ENCODE results near the gene KLF11.

KLF11 gene

GRCh38 chr2:9998916-9999654 is 44.3 kb upstream of the KLF11 start:
- Histone ChIP-seq H3K4me3 (no peak overlapping the region), H3K9me3 (no peaks in the 10 kb centered on the region), H3K27me3 (no peaks in the 10 kb centered on the region), H3K27ac (peak overlapping the region in 1 of 2 donors; percentile 0), H3K36me3 (peaks cover 0 to 16% (median 0%) of the 10 kb centered on the region in 3 donors), H3K4me1 (peaks cover 0 to 29% (median 13%) of the 10 kb centered on the region in 4 donors)
- no peak for TF ChIP-seq CTCF (IDR thresholded peaks at IDR 0.05)
- intact Hi-C loops (cut with DNase I; ENCODE audit: low total_unique reads): no loop called here
- peak in 1 of 2 donors; percentile 18 for DNase-seq

GRCh38 chr2:9999693-10000092 is 43.7 kb upstream of the KLF11 start:
- Histone ChIP-seq H3K27ac (peak overlapping the region in 1 of 2 donors; percentile 0), H3K27me3 (no peaks in the 10 kb centered on the region), H3K36me3 (peaks cover 0 to 16% (median 0%) of the 10 kb centered on the region in 3 donors), H3K9me3 (no peaks in the 10 kb centered on the region), H3K4me1 (peaks cover 0 to 35% (median 17%) of the 10 kb centered on the region in 4 donors), H3K4me3 (no peak overlapping the region)
- intact Hi-C loops (cut with DNase I; ENCODE audit: low total_unique reads): no loop called here
- TF ChIP-seq CTCF (IDR thresholded peaks at IDR 0.05): no peak
- DNase-seq: no peak

DNA sequence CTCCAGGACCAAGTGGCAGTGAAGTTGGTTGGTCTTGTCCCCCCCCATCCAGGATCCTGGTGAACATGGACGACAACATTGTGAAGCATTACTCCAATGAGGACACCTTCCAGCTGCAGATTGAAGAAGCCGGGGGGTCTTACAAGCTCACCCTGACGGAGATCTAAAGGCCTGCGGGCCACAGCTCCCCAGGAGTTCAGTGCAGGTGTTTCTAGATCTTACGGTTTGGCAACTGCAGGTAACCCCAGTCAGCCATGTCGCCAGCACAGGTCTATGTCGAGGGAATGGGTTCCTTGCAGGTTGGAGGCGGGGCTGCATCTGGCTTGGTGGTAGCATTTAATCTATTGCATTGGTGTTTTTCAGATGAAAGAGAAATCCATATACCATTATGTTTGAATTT is 42.8 kb upstream of the KLF11 start:
- Histone ChIP-seq H3K9me3 (no peaks in the 10 kb centered on the region), H3K4me1 (peaks cover 0 to 38% (median 18%) of the 10 kb centered on the region in 4 donors), H3K4me3 (no peak overlapping the region), H3K27me3 (no peaks in the 10 kb centered on the region), H3K27ac (no peak overlapping the region), H3K36me3 (peaks cover 0 to 16% (median 0%) of the 10 kb centered on the region in 3 donors)
- peak; percentile 5 to 59 for DNase-seq
- no peak for TF ChIP-seq CTCF (IDR thresholded peaks at IDR 0.05)
- intact Hi-C loops (cut with DNase I; ENCODE audit: low total_unique reads): no loop called here

GRCh38 chr2:10001586-10001985 is 41.8 kb upstream of the KLF11 start:
- intact Hi-C loops (cut with DNase I; ENCODE audit: low total_unique reads): no loop called here
- Histone ChIP-seq H3K9me3 (no peaks in the 10 kb centered on the region), H3K27me3 (no peaks in the 10 kb centered on the region), H3K36me3 (peaks cover 0 to 16% (median 0%) of the 10 kb centered on the region in 3 donors), H3K27ac (peak overlapping the region in 1 of 2 donors; percentile 73), H3K4me1 (peaks cover under 1 to 45% (median 24%) of the 10 kb centered on the region in 4 donors), H3K4me3 (no peak overlapping the region)
- TF ChIP-seq CTCF (IDR thresholded peaks at IDR 0.05): no peak
- no peak for DNase-seq

- Histone ChIP-seq H3K4me1 (peaks cover 3 to 50% (median 29%) of the 10 kb centered on the region in 4 donors), H3K9me3 (no peaks in the 10 kb centered on the region), H3K27ac (peak overlapping the region; percentile 62 to 73), H3K27me3 (no peaks in the 10 kb centered on the region), H3K36me3 (peaks cover 0 to 11% (median 0%) of the 10 kb centered on the region in 3 donors), H3K4me3 (no peak overlapping the region)
- DNase-seq: no peak
- no peak for TF ChIP-seq CTCF (IDR thresholded peaks at IDR 0.05)
- intact Hi-C loops (cut with DNase I; ENCODE audit: low total_unique reads): no loop called here
Observed at GRCh38 chr2:10002109-10002508, 41.2 kb upstream of the KLF11 start.
